Chondrocyte (in vitro differentiated cells): Measurements from ENCODE around the gene MDFI. TPM values are rescaled to one million over a fixed set of nuclear protein-coding genes. Genes with fewer than 3 reads are reported as not detected.

Experiments
- DNase-seq: peaks from one replicate; pipeline ENCODE4 v3.0.0; 2021; ENCODE audit warnings: mixed read lengths, low spot score
- H3K27ac Mint-ChIP-seq: one replicate; pipeline ENCODE4 v1.8.0; 2021; ENCODE audit warnings: mild to moderate bottlenecking, moderate library complexity, mixed read lengths; ENCODE audit not compliant: unreplicated experiment
- H3K27me3 Mint-ChIP-seq: 2 replicates; pipeline ENCODE4 v1.8.0; 2021; ENCODE audit warnings: low read depth, mixed read lengths
- H3K36me3 Mint-ChIP-seq: 2 replicates; pipeline ENCODE4 v1.8.0; 2021; ENCODE audit warnings: low read depth, mixed read lengths
- H3K4me1 Mint-ChIP-seq: 2 replicates; pipeline ENCODE4 v1.8.0; 2021; ENCODE audit warnings: low read depth, mild to moderate bottlenecking, mixed read lengths
- H3K4me3 Mint-ChIP-seq: one replicate; pipeline ENCODE4 v1.8.0; 2021; ENCODE audit warnings: mild to moderate bottlenecking, moderate library complexity, mixed read lengths; ENCODE audit not compliant: unreplicated experiment
- H3K9me3 Mint-ChIP-seq: 2 replicates; pipeline ENCODE4 v1.8.0; 2021; ENCODE audit warnings: low read depth, mixed read lengths
- CTCF ChIP-seq: fragments of 200-600 bp; sonication (generic); IDR thresholded peaks from 2 replicates; pipeline ENCODE4 v1.5.0; 2021; ENCODE audit warnings: antibody characterized with exemption, mild to moderate bottlenecking, moderate library complexity
- total RNA-seq: library from RNA; stranded (reverse); gene quantifications from 3 replicates; pipeline ENCODE4 v1.2.1, GENCODE V29; 2021

MDFI gene
- total RNA-seq, 1 donor from 2014 or later, result 31.8 TPM

GRCh38 chr6:41642960-41643898, 5.0 kb downstream of the MDFI start:
- Mint-ChIP-seq H3K27me3 (no peaks in the 10 kb centered on the region), H3K9me3 (no peaks in the 10 kb centered on the region), H3K36me3 (peaks cover 11% of the 10 kb centered on the region), H3K27ac (no peak overlapping the region), H3K4me3 (no peak overlapping the region), H3K4me1 (peaks cover 82% of the 10 kb centered on the region)
- no peak for TF ChIP-seq CTCF
- no peak for DNase-seq

- Mint-ChIP-seq H3K4me3 (no peak overlapping the region), H3K27me3 (no peaks in the 10 kb centered on the region), H3K9me3 (no peaks in the 10 kb centered on the region), H3K27ac (no peak overlapping the region), H3K36me3 (peaks cover 13% of the 10 kb centered on the region), H3K4me1 (peaks cover 80% of the 10 kb centered on the region)
- no peak for TF ChIP-seq CTCF
- no peak for DNase-seq
Observed at GRCh38 chr6:41643899-41644269, 5.6 kb downstream of the MDFI start.

GRCh38 chr6:41644297-41644879, 6.1 kb downstream of the MDFI start:
- Mint-ChIP-seq H3K27ac (peak overlapping the region; percentile 41), H3K9me3 (no peaks in the 10 kb centered on the region), H3K36me3 (peaks cover 15% of the 10 kb centered on the region), H3K27me3 (no peaks in the 10 kb centered on the region), H3K4me3 (no peak overlapping the region), H3K4me1 (peaks cover 77% of the 10 kb centered on the region)
- TF ChIP-seq CTCF, result no peak
- DNase-seq, result no peak

GRCh38 chr6:41645007-41645618, 6.8 kb downstream of the MDFI start:
- no peak for TF ChIP-seq CTCF
- no peak overlapping the region for H3K4me3 Mint-ChIP-seq
- no peak overlapping the region for H3K27ac Mint-ChIP-seq
- peaks cover 18% of the 10 kb centered on the region for H3K36me3 Mint-ChIP-seq
- H3K4me1 Mint-ChIP-seq, result peaks cover 72% of the 10 kb centered on the region
- no peaks in the 10 kb centered on the region for H3K27me3 Mint-ChIP-seq
- DNase-seq, result no peak
- H3K9me3 Mint-ChIP-seq, result no peaks in the 10 kb centered on the region

GRCh38 chr6:41646026-41646795, 7.9 kb downstream of the MDFI start:
- Mint-ChIP-seq H3K4me1 (peaks cover 61% of the 10 kb centered on the region), H3K36me3 (peaks cover 25% of the 10 kb centered on the region), H3K4me3 (no peak overlapping the region), H3K27ac (peak overlapping the region; percentile 5), H3K27me3 (no peaks in the 10 kb centered on the region), H3K9me3 (no peaks in the 10 kb centered on the region)
- DNase-seq, result no peak
- no peak for TF ChIP-seq CTCF
